Measurements from ENCODE around the gene ZNF518A. TPM values are rescaled to one million over a fixed set of nuclear protein-coding genes. Genes with fewer than 3 reads are reported as not detected.

The ZNF518A gene
- polyA plus RNA-seq, 3 donors = 9.5 to 15.8 (median 13.2) TPM

- H3K27ac Mint-ChIP-seq = no peak overlapping the region
- no peak for DNase-seq
- Histone ChIP-seq H3K27ac (ENCODE audit: low read depth in 1 of 2, low read length in 2 of 2) (no peak overlapping the region), H3K4me1 (ENCODE audit: control insufficient read depth in 1 of 2, insufficient read depth in 2 of 2, low read length in 2 of 2) (no peaks in the 10 kb centered on the region), H3K27me3 (ENCODE audit: control insufficient read depth in 2 of 2, insufficient read depth in 2 of 2, low read length in 2 of 2) (no peaks in the 10 kb centered on the region), H2AFZ (ENCODE audit: insufficient read depth, low read depth, low read length, poor library complexity, severe bottlenecking) (no peak overlapping the region), H3K4me2 (replicated peaks; ENCODE audit: extremely low read depth, low read length, poor library complexity, severe bottlenecking) (no peak overlapping the region), H3K79me2 (ENCODE audit: insufficient read depth, low read length) (no peaks in the 10 kb centered on the region), H4K20me1 (ENCODE audit: insufficient read depth, low read length) (no peaks in the 10 kb centered on the region), H3K36me3 (replicated peaks in 1 of 2; ENCODE audit: control insufficient read depth in 1 of 2, insufficient read depth in 2 of 2, low read length in 2 of 2) (no peaks in the 10 kb centered on the region), H3K9me3 (replicated peaks in 1 of 2; ENCODE audit: control insufficient read depth in 1 of 2, insufficient read depth in 1 of 2, low read length in 2 of 2) (no peaks in the 10 kb centered on the region), H3K4me3 (replicated peaks in 1 of 3; ENCODE audit: low read depth in 2 of 3, low read length in 3 of 3) (no peak overlapping the region), H3K9ac (ENCODE audit: insufficient read depth, low read length, poor library complexity, severe bottlenecking) (no peak overlapping the region)
- H3K4me3 Mint-ChIP-seq = no peak overlapping the region
- H3K27me3 Mint-ChIP-seq (ENCODE audit: low read depth in 3 of 3) = peaks cover 0 to 1% (median 0%) of the 10 kb centered on the region in 3 donors
- no CpG with 5 or more reads among the region's 1 CpG for WGBS (ENCODE audit: insufficient coverage)
- H3K4me1 Mint-ChIP-seq = no peaks in the 10 kb centered on the region
- H3K9me3 Mint-ChIP-seq = no peaks in the 10 kb centered on the region
- H3K36me3 Mint-ChIP-seq = peaks cover 0 to 3% of the 10 kb centered on the region in 2 donors
- intact Hi-C loops (cut with micrococcal nuclease) = no loop called here
- no peak for TF ChIP-seq CTCF (IDR thresholded peaks at IDR 0.05)
These were observed 71.4 kb downstream of the ZNF518A start for GRCh38 chr10:96201525-96201924.

GRCh38 chr10:96205580-96205979 lies 75.5 kb downstream of the ZNF518A start:
- no peak for DNase-seq
- Histone ChIP-seq H3K4me3 (replicated peaks in 1 of 3; ENCODE audit: low read depth in 2 of 3, low read length in 3 of 3) (no peak overlapping the region), H3K9ac (ENCODE audit: insufficient read depth, low read length, poor library complexity, severe bottlenecking) (no peak overlapping the region), H3K79me2 (ENCODE audit: insufficient read depth, low read length) (no peaks in the 10 kb centered on the region), H2AFZ (ENCODE audit: insufficient read depth, low read depth, low read length, poor library complexity, severe bottlenecking) (no peak overlapping the region), H3K36me3 (replicated peaks in 1 of 2; ENCODE audit: control insufficient read depth in 1 of 2, insufficient read depth in 2 of 2, low read length in 2 of 2) (no peaks in the 10 kb centered on the region), H3K4me2 (replicated peaks; ENCODE audit: extremely low read depth, low read length, poor library complexity, severe bottlenecking) (no peak overlapping the region), H3K9me3 (replicated peaks in 1 of 2; ENCODE audit: control insufficient read depth in 1 of 2, insufficient read depth in 1 of 2, low read length in 2 of 2) (no peaks in the 10 kb centered on the region), H3K27ac (ENCODE audit: low read depth in 1 of 2, low read length in 2 of 2) (no peak overlapping the region), H4K20me1 (ENCODE audit: insufficient read depth, low read length) (no peaks in the 10 kb centered on the region), H3K27me3 (ENCODE audit: control insufficient read depth in 2 of 2, insufficient read depth in 2 of 2, low read length in 2 of 2) (no peaks in the 10 kb centered on the region), H3K4me1 (ENCODE audit: control insufficient read depth in 1 of 2, insufficient read depth in 2 of 2, low read length in 2 of 2) (no peaks in the 10 kb centered on the region)
- Mint-ChIP-seq H3K4me3 (no peak overlapping the region), H3K36me3 (peaks cover 0 to 2% of the 10 kb centered on the region in 2 donors), H3K4me1 (no peaks in the 10 kb centered on the region), H3K9me3 (no peaks in the 10 kb centered on the region), H3K27me3 (ENCODE audit: low read depth in 3 of 3) (no peaks in the 10 kb centered on the region), H3K27ac (no peak overlapping the region)
- no CpG with 5 or more reads among the region's 1 CpG for WGBS (ENCODE audit: insufficient coverage)
- intact Hi-C loops (cut with micrococcal nuclease) = no loop called here
- no peak for TF ChIP-seq CTCF (IDR thresholded peaks at IDR 0.05)

Measured in CD14-positive monocyte (primary cell).